Endothelial cell of umbilical vein (primary cell): ENCODE data around the gene CDH2. TPM values are rescaled to one million over a fixed set of nuclear protein-coding genes. Genes with fewer than 3 reads are reported as not detected.

ENCODE experiments used
- BruUV-seq: library from RNA; stranded (reverse); fragments of 400-500 nt; replicated peaks from 2 replicates; lab custom pipeline; 2021; lab: Mats Ljungman, UMichigan
- CTCF ChIA-PET: fragments of 300-600, 350-600 bp; sonication (Branson Sonifier 250); formaldehyde crosslinking; loops from one replicate; lab custom pipeline; 2021; ENCODE audit warnings: antibody characterized with exemption, inconsistent platforms; lab: Charles Lee
- POLR2A ChIA-PET: fragments of 300-600, 350-600 bp; sonication (Branson Sonifier 250); formaldehyde crosslinking; loops from one replicate; lab custom pipeline; 2021; ENCODE audit warnings: antibody characterized with exemption, inconsistent platforms; lab: Charles Lee
- DNase-seq: peaks from one replicate; pipeline ENCODE4 v3.0.0-alpha.2; 2011; ENCODE audit warnings: low read depth, low spot score
- FAIRE-seq: peaks from 2 replicates; lab custom pipeline; 2011; peaks lifted over from hg19 to GRCh38; lab: Jason Lieb, UNC
- H2AFZ ChIP-seq: 2 replicates; pipeline ENCODE4 v1.6.0; 2012; ENCODE audit warnings: low read depth, low read length, control low read depth, inconsistent platforms
- H3K27ac ChIP-seq: 2 replicates; pipeline ENCODE4 v1.5.1; 2011; ENCODE audit warnings: low read depth, mild to moderate bottlenecking, control low read depth, low read length, moderate library complexity; ENCODE audit not compliant: insufficient read depth
- H3K27me3 ChIP-seq, 2 experiments: 2 replicates each; pipeline versions ENCODE4 v1.6.0 to v1.6.1; 2011; ENCODE audit warnings: low read length in 2 of 2, mixed read lengths in 1 of 2; ENCODE audit not compliant: control insufficient read depth in 2 of 2, insufficient read depth in 2 of 2
- H3K36me3 ChIP-seq, 2 experiments: 2 replicates in 1 of 2; 3 replicates in 1 of 2; pipeline ENCODE4 v1.5.1; 2011; ENCODE audit warnings: low read length in 2 of 2, mild to moderate bottlenecking in 1 of 2, moderate library complexity in 1 of 2; ENCODE audit not compliant: control insufficient read depth in 2 of 2, insufficient read depth in 2 of 2; ENCODE audit errors: extremely low read depth in 1 of 2
- H3K4me1 ChIP-seq: 3 replicates; pipeline ENCODE4 v1.5.1; 2011; ENCODE audit warnings: mild to moderate bottlenecking, low read length; ENCODE audit not compliant: control insufficient read depth, insufficient read depth; ENCODE audit errors: extremely low read depth
- H3K4me2 ChIP-seq: 2 replicates; pipeline ENCODE4 v1.6.1; 2011; ENCODE audit warnings: low read length, control low read depth, mixed read lengths; ENCODE audit not compliant: insufficient read depth
- H3K4me3 ChIP-seq, 3 experiments: fragments of 200-600 bp in 1 of 3; sonication (generic), shearing (Covaris generic) in 1 of 3; replicated peaks in 1 of 3; 2 replicates each; pipeline ENCODE4 v1.5.1; 2011 to 2016; ENCODE audit warnings: control low read depth in 3 of 3, low read length in 3 of 3, mild to moderate bottlenecking in 2 of 3, inconsistent platforms in 1 of 3, low read depth in 1 of 3, moderate library complexity in 1 of 3; ENCODE audit not compliant: insufficient read depth in 1 of 3
- H3K79me2 ChIP-seq: 2 replicates; pipeline ENCODE4 v1.6.0; 2012; ENCODE audit warnings: low read length, inconsistent platforms; ENCODE audit not compliant: control insufficient read depth, insufficient read depth
- H3K9ac ChIP-seq: replicated peaks from 2 replicates; pipeline ENCODE3; 2011; ENCODE audit warnings: low read length, control low read depth; ENCODE audit not compliant: insufficient read depth; ENCODE audit errors: extremely low read depth
- H3K9me1 ChIP-seq: replicated peaks from 3 replicates; pipeline ENCODE4 v1.6.0; 2011; ENCODE audit warnings: mild to moderate bottlenecking, low read length; ENCODE audit not compliant: control insufficient read depth, insufficient read depth; ENCODE audit errors: extremely low read depth
- H3K9me3 ChIP-seq: replicated peaks from 2 replicates; pipeline ENCODE4 v1.5.1; 2012; ENCODE audit warnings: low read length, inconsistent platforms; ENCODE audit not compliant: control insufficient read depth, insufficient read depth
- H4K20me1 ChIP-seq: replicated peaks from 2 replicates; pipeline ENCODE3; 2011; ENCODE audit warnings: mild to moderate bottlenecking, low read length; ENCODE audit not compliant: control insufficient read depth, insufficient read depth; ENCODE audit errors: extremely low read depth
- EZH2 ChIP-seq: IDR thresholded peaks from 2 replicates; pipeline ENCODE4 v1.6.1; 2012; ENCODE audit warnings: borderline replicate concordance, low read depth, mild to moderate bottlenecking, moderate library complexity, low read length, inconsistent platforms; ENCODE audit not compliant: severe bottlenecking
- FOS ChIP-seq: IDR thresholded peaks from 2 replicates; pipeline ENCODE4 v1.6.1; 2011; ENCODE audit warnings: mild to moderate bottlenecking, low read length, moderate library complexity, borderline replicate concordance; ENCODE audit not compliant: insufficient read depth
- GATA2 ChIP-seq: IDR thresholded peaks from 2 replicates; pipeline ENCODE4 v1.7.0; 2011; ENCODE audit warnings: low read depth, mild to moderate bottlenecking, moderate library complexity, mixed read lengths, low read length; ENCODE audit not compliant: insufficient read length, insufficient read depth
- JUN ChIP-seq: IDR thresholded peaks from 2 replicates; pipeline ENCODE4 v1.6.1; 2011; ENCODE audit warnings: borderline replicate concordance, low read depth; ENCODE audit not compliant: insufficient read length, insufficient read depth
- MYC ChIP-seq: IDR thresholded peaks from one replicate; pipeline ENCODE4 v1.6.1; 2011; ENCODE audit warnings: mild to moderate bottlenecking, low read depth, low read length
- POLR2A ChIP-seq: IDR thresholded peaks from 2 replicates; pipeline ENCODE4 v1.6.1; 2012; ENCODE audit warnings: low read depth, mild to moderate bottlenecking, control low read depth, low read length
- POLR2AphosphoS5 ChIP-seq: IDR thresholded peaks from 2 replicates; pipeline ENCODE4 v1.6.1; 2012; ENCODE audit warnings: low read depth, mild to moderate bottlenecking, control low read depth, low read length, moderate library complexity; ENCODE audit not compliant: insufficient read depth
- dilution Hi-C: fragments of 300-500 bp; cut with MboI; formaldehyde crosslinking; loops from one replicate; pipeline ENCODE4 v1.15.0; 2019; ENCODE audit warnings: low sequenced_read_pairs; ENCODE audit not compliant: extremely low pct_ligation_motif_present
- intact Hi-C: fragments of 100-400 bp; cut with micrococcal nuclease; formaldehyde crosslinking; loops from one replicate; pipeline ENCODE4 v1.10.0; 2022
- polyA plus RNA-seq, 4 experiments: library from polyadenylated mRNA; depleted of rRNA in 3 of 4; stranded (reverse) in 3 of 4; unstranded in 1 of 4; fragments of >200 nt; gene quantifications; 2 replicates each; pipeline versions ENCODE4 v1.2.1 to v1.2.3, GENCODE V29; 2011 to 2012; ENCODE audit warnings: missing spikeins in 1 of 4
- total RNA-seq: library from RNA; stranded (reverse); gene quantifications from 2 replicates; pipeline ENCODE4 v1.2.3, GENCODE V29; 2021
- TF ChIP-seq, protein P1 (sequence below): IDR thresholded peaks from 2 replicates; pipeline ENCODE4 v1.6.1; 2011; ENCODE audit not compliant: insufficient read depth, insufficient read length
- TF ChIP-seq, protein P2 (sequence below), 2 donors: IDR thresholded peaks; 1 replicate in 1 of 2; 2 replicates in 1 of 2; pipeline ENCODE4 v1.5.1; 2011; ENCODE audit warnings: low read length in 2 of 2, mild to moderate bottlenecking in 2 of 2, moderate library complexity in 2 of 2, control low read depth in 1 of 2, inconsistent platforms in 1 of 2, low read depth in 1 of 2; ENCODE audit not compliant: insufficient read depth in 1 of 2; ENCODE audit errors: extremely low read depth in 1 of 2

Gene CDH2
- total and polyA plus RNA-seq, 2 donors (not counting 3 experiments of a cell fraction or from before 2014, with no cell fraction given), result 37.6 to 59.5 TPM

DNA sequence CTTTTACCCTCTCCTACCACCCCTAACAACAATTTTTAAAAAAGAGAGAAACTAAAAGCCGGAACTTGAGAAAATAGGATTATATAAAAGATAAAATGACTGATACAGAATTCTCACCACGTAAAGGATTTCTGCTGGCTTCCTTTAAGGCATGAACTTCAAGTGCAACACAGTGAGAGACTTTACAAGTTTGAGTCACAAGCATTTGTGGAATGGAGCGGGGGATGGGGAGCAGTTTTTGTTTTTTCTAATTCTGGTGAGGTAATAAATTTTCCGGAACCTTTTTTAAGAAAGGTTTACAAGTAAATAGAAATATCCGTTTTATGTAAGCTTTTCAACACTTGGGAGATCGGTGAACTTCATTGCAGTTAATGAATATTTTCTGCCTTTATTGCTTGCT lies 1.8 kb upstream of the CDH2 start:
- DNase-seq (peak; percentile 16), FAIRE-seq (peak; percentile 61)
- Histone ChIP-seq H3K27me3 (peaks cover 0 to 1% of the 10 kb centered on the region in 2 experiments), H3K79me2 (peaks cover 28% of the 10 kb centered on the region), H3K36me3 (no peaks in the 10 kb centered on the region), H3K9me1 (no peaks in the 10 kb centered on the region), H3K4me2 (peak overlapping the region; percentile 96), H3K9ac (peak overlapping the region; percentile 83), H2AFZ (peak overlapping the region; percentile 98), H3K4me1 (peaks cover 21% of the 10 kb centered on the region), H3K4me3 (peak overlapping the region in 2 of 3 experiments; percentile 50 to 98), H3K27ac (no peak overlapping the region), H3K9me3 (no peaks in the 10 kb centered on the region), H4K20me1 (no peaks in the 10 kb centered on the region)
- ChIA-PET POLR2A (no interaction called here), CTCF (interaction anchor here (0.8 to 2.7 kb wide), 4 partner anchors 9 to 573 kb away, joined by 3 to 13 read pairs (median 3); no protein-coding TSS in a partner anchor)
- BruUV-seq, result no TSS peak
- intact Hi-C loops (loop anchor here (5.0 kb wide), 3 partner anchors 401 to 979 kb away; no protein-coding TSS in a partner anchor), dilution Hi-C loops (no loop called here)
- no peak for TF ChIP-seq POLR2A
- no peak for TF ChIP-seq POLR2AphosphoS5
- no peak for TF ChIP-seq EZH2
- no peak for TF ChIP-seq FOS
- no peak for TF ChIP-seq MYC
- TF ChIP-seq GATA2, result no peak
- TF ChIP-seq, protein P1, sequence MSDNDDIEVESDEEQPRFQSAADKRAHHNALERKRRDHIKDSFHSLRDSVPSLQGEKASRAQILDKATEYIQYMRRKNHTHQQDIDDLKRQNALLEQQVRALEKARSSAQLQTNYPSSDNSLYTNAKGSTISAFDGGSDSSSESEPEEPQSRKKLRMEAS, result no peak
- no peak for TF ChIP-seq JUN
- TF ChIP-seq, protein P2, sequence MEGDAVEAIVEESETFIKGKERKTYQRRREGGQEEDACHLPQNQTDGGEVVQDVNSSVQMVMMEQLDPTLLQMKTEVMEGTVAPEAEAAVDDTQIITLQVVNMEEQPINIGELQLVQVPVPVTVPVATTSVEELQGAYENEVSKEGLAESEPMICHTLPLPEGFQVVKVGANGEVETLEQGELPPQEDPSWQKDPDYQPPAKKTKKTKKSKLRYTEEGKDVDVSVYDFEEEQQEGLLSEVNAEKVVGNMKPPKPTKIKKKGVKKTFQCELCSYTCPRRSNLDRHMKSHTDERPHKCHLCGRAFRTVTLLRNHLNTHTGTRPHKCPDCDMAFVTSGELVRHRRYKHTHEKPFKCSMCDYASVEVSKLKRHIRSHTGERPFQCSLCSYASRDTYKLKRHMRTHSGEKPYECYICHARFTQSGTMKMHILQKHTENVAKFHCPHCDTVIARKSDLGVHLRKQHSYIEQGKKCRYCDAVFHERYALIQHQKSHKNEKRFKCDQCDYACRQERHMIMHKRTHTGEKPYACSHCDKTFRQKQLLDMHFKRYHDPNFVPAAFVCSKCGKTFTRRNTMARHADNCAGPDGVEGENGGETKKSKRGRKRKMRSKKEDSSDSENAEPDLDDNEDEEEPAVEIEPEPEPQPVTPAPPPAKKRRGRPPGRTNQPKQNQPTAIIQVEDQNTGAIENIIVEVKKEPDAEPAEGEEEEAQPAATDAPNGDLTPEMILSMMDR (IDR thresholded peaks at IDR 0.05; ENCODE audit: extremely low read depth in 1 of 2, insufficient read depth in 1 of 2, low read depth in 1 of 2, low read length in 2 of 2), result no peak
